Mesenchymal stem cell (in vitro differentiated cells and primary cell): ENCODE measurements around the gene PHB1.

ENCODE experiments used
- DNase-seq: peaks from one replicate; pipeline ENCODE4 v3.0.0-alpha.2; 2013
- H2AFZ ChIP-seq: one replicate; pipeline ENCODE4 v1.6.1; 2013; ENCODE audit warnings: low read depth, mild to moderate bottlenecking, control low read depth, inconsistent platforms, low read length, moderate library complexity
- H2AK5ac ChIP-seq: 2 replicates; pipeline ENCODE4 v1.6.1; 2013; ENCODE audit warnings: low read length, moderate library complexity, mild to moderate bottlenecking, inconsistent platforms; ENCODE audit not compliant: severe bottlenecking
- H2BK120ac ChIP-seq: one replicate; pipeline ENCODE4 v1.6.1; 2013; ENCODE audit warnings: low read depth, mild to moderate bottlenecking, inconsistent platforms, low read length, moderate library complexity
- H2BK12ac ChIP-seq, 2 experiments: one replicate each; pipeline ENCODE4 v1.6.1; 2013; ENCODE audit warnings: inconsistent platforms in 2 of 2, low read length in 2 of 2, mild to moderate bottlenecking in 2 of 2, moderate library complexity in 2 of 2, control low read depth in 1 of 2
- H2BK15ac ChIP-seq: one replicate; pipeline ENCODE4 v1.6.1; 2013; ENCODE audit warnings: mild to moderate bottlenecking, low read depth, inconsistent platforms; ENCODE audit not compliant: poor library complexity, severe bottlenecking
- H2BK5ac ChIP-seq: 2 replicates; pipeline ENCODE4 v1.6.1; 2013; ENCODE audit warnings: low read depth, mild to moderate bottlenecking, low read length, control low read depth, inconsistent platforms; ENCODE audit not compliant: poor library complexity, severe bottlenecking
- H3K14ac ChIP-seq, 2 experiments: one replicate each; pipeline ENCODE4 v1.6.1; 2013; ENCODE audit warnings: inconsistent platforms in 2 of 2, low read length in 2 of 2, control low read depth in 1 of 2, mild to moderate bottlenecking in 1 of 2, moderate library complexity in 1 of 2
- H3K18ac ChIP-seq, 2 experiments: one replicate each; pipeline ENCODE4 v1.6.1; 2013; ENCODE audit warnings: inconsistent platforms in 2 of 2, low read length in 2 of 2, control low read depth in 1 of 2, low read depth in 1 of 2, mild to moderate bottlenecking in 1 of 2
- H3K23ac ChIP-seq, 2 experiments: one replicate each; pipeline ENCODE4 v1.6.1; 2013; ENCODE audit warnings: inconsistent platforms in 2 of 2, low read length in 2 of 2, mild to moderate bottlenecking in 2 of 2, moderate library complexity in 2 of 2, control low read depth in 1 of 2
- H3K27ac ChIP-seq: 2 replicates; pipeline ENCODE4 v1.5.1; 2013; ENCODE audit warnings: mild to moderate bottlenecking, moderate library complexity, low read length, control low read depth, inconsistent platforms; ENCODE audit not compliant: poor library complexity, severe bottlenecking
- H3K27me3 ChIP-seq, 2 experiments: 2 replicates each; pipeline versions ENCODE4 v1.6.1 to v1.7.0; 2013; ENCODE audit warnings: low read length in 2 of 2, mild to moderate bottlenecking in 2 of 2, moderate library complexity in 2 of 2, control low read depth in 1 of 2, inconsistent platforms in 1 of 2; ENCODE audit not compliant: control insufficient read depth in 1 of 2, insufficient read depth in 1 of 2
- H3K36me3 ChIP-seq, 2 experiments: 2 replicates each; pipeline versions ENCODE4 v1.6.1 to v1.7.0; 2013; ENCODE audit warnings: low read length in 2 of 2, control low read depth in 1 of 2, inconsistent platforms in 1 of 2, low read depth in 1 of 2, mild to moderate bottlenecking in 1 of 2; ENCODE audit not compliant: insufficient read depth in 2 of 2, control insufficient read depth in 1 of 2
- H3K4ac ChIP-seq, 2 experiments: one replicate each; pipeline ENCODE4 v1.6.1; 2013; ENCODE audit warnings: inconsistent platforms in 2 of 2, low read length in 2 of 2, mild to moderate bottlenecking in 2 of 2, moderate library complexity in 2 of 2, control low read depth in 1 of 2, low read depth in 1 of 2
- H3K4me1 ChIP-seq: 2 replicates; pipeline ENCODE4 v1.6.1; 2013; ENCODE audit warnings: low read depth, low read length, control low read depth; ENCODE audit not compliant: control insufficient read depth, insufficient read depth
- H3K4me2 ChIP-seq: 2 replicates; pipeline ENCODE4 v1.6.1; 2013; ENCODE audit warnings: low read length, mild to moderate bottlenecking, inconsistent platforms; ENCODE audit not compliant: poor library complexity, severe bottlenecking
- H3K4me3 ChIP-seq, 2 experiments: 2 replicates each; pipeline versions ENCODE4 v1.5.1 to v1.7.0; 2013; ENCODE audit warnings: low read length in 2 of 2, mild to moderate bottlenecking in 2 of 2, control low read depth in 1 of 2, low read depth in 1 of 2; ENCODE audit not compliant: insufficient read depth in 1 of 2
- H3K79me1 ChIP-seq: replicated peaks from 2 replicates; pipeline ENCODE4 v1.6.1; 2013; ENCODE audit warnings: mild to moderate bottlenecking, control low read depth, low read length, inconsistent platforms; ENCODE audit not compliant: poor library complexity, severe bottlenecking
- H3K9ac ChIP-seq: 2 replicates; pipeline ENCODE4 v1.7.0; 2013; ENCODE audit warnings: mild to moderate bottlenecking, low read length, moderate library complexity
- H3K9me3 ChIP-seq: 2 replicates; pipeline ENCODE4 v1.7.0; 2013; ENCODE audit warnings: mild to moderate bottlenecking, low read length; ENCODE audit not compliant: control insufficient read depth
- H4K8ac ChIP-seq: one replicate; pipeline ENCODE4 v1.6.1; 2013; ENCODE audit warnings: inconsistent platforms, mild to moderate bottlenecking, low read length, moderate library complexity
- H4K91ac ChIP-seq: one replicate; pipeline ENCODE4 v1.6.1; 2013; ENCODE audit warnings: mild to moderate bottlenecking, low read length, inconsistent platforms
- WGBS: methylation state at CpG from one replicate; pipeline ENCODE4 v1.1.7; 2013; ENCODE audit warnings: mixed read lengths; 5-methylcytosine and 5-hydroxymethylcytosine counted together

The PHB1 gene

GRCh38 chr17:49401971-49402611 is 12.6 kb downstream of the PHB1 start:
- Histone ChIP-seq H3K9ac (no peak overlapping the region), H3K9me3 (no peaks in the 10 kb centered on the region), H2BK12ac (no peak overlapping the region), H2AK5ac (no peak overlapping the region), H2BK120ac (no peak overlapping the region), H3K27me3 (peaks cover 2 to 5% of the 10 kb centered on the region in 2 experiments), H2AFZ (no peak overlapping the region), H3K36me3 (peaks cover 44 to 46% of the 10 kb centered on the region in 2 experiments), H3K18ac (no peak overlapping the region), H3K14ac (no peak overlapping the region), H3K4me1 (no peaks in the 10 kb centered on the region), H2BK5ac (no peak overlapping the region), H4K8ac (no peak overlapping the region), H3K4ac (no peak overlapping the region), H3K27ac (no peak overlapping the region), H3K79me1 (peaks cover 4% of the 10 kb centered on the region), H3K4me3 (no peak overlapping the region), H2BK15ac (no peak overlapping the region), H3K4me2 (no peak overlapping the region), H3K23ac (no peak overlapping the region), H4K91ac (no peak overlapping the region)
- WGBS: 83% methylated on average over 6 of the region's 6 CpGs
- no peak for DNase-seq

GRCh38 chr17:49399995-49400394 is 14.7 kb downstream of the PHB1 start:
- H3K9ac ChIP-seq: no peak overlapping the region
- no peak overlapping the region for H3K4me2 ChIP-seq
- no peak overlapping the region for H2BK15ac ChIP-seq
- H3K27me3 ChIP-seq: peaks cover 4 to 5% of the 10 kb centered on the region in 2 experiments
- H3K4ac ChIP-seq: no peak overlapping the region
- H3K36me3 ChIP-seq: peaks cover 23 to 32% of the 10 kb centered on the region in 2 experiments
- H3K4me3 ChIP-seq: no peak overlapping the region
- H3K14ac ChIP-seq: no peak overlapping the region
- no peak overlapping the region for H4K91ac ChIP-seq
- H3K27ac ChIP-seq: no peak overlapping the region
- no peak overlapping the region for H4K8ac ChIP-seq
- no peak overlapping the region for H2BK12ac ChIP-seq
- H3K4me1 ChIP-seq: no peaks in the 10 kb centered on the region
- H2AFZ ChIP-seq: no peak overlapping the region
- peaks cover 2% of the 10 kb centered on the region for H3K79me1 ChIP-seq
- no peak overlapping the region for H2BK120ac ChIP-seq
- H3K18ac ChIP-seq: no peak overlapping the region
- no peak overlapping the region for H2AK5ac ChIP-seq
- H2BK5ac ChIP-seq: no peak overlapping the region
- no peaks in the 10 kb centered on the region for H3K9me3 ChIP-seq
- 98% methylated on average over 3 of the region's 3 CpGs for WGBS
- DNase-seq: no peak
- H3K23ac ChIP-seq: no peak overlapping the region

DNA sequence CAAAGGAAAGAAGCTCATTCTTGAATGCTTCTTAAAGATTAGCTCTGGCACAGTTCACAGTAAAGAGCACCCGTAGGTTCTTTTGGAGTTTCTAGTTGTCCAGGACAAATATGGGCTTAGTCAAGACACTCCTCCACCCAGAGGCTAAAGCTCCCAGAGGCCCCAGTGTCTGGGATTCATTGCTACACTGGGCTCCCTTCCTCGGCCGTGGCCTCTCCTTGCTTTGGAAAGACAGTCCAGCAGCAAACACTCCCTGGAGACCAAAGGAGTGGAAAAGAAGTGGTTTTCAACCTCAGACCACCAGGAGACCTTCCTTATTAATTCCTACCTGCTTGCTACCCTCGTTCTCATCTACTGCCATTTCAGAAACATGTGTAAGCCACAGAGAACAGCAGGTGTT is 17.1 kb downstream of the PHB1 start:
- H3K4ac ChIP-seq: no peak overlapping the region
- no peak overlapping the region for H3K23ac ChIP-seq
- H3K9ac ChIP-seq: no peak overlapping the region
- H3K27ac ChIP-seq: no peak overlapping the region
- H2AFZ ChIP-seq: no peak overlapping the region
- no peak overlapping the region for H2BK120ac ChIP-seq
- peaks cover 4 to 5% of the 10 kb centered on the region in 2 experiments for H3K27me3 ChIP-seq
- H3K4me1 ChIP-seq: peaks cover 2% of the 10 kb centered on the region
- no peak overlapping the region for H3K4me2 ChIP-seq
- no peak overlapping the region for H4K91ac ChIP-seq
- no peak overlapping the region for H3K14ac ChIP-seq
- H3K79me1 ChIP-seq: no peaks in the 10 kb centered on the region
- H2BK5ac ChIP-seq: no peak overlapping the region
- no peak overlapping the region for H2BK15ac ChIP-seq
- H4K8ac ChIP-seq: no peak overlapping the region
- H2BK12ac ChIP-seq: no peak overlapping the region
- whole genome bisulfite sequencing: 75% methylated on average over 4 of the region's 4 CpGs
- DNase-seq: no peak
- no peaks in the 10 kb centered on the region for H3K9me3 ChIP-seq
- H3K4me3 ChIP-seq: no peak overlapping the region
- H3K18ac ChIP-seq: no peak overlapping the region
- peaks cover 1 to 8% of the 10 kb centered on the region in 2 experiments for H3K36me3 ChIP-seq
- no peak overlapping the region for H2AK5ac ChIP-seq

- H2BK5ac ChIP-seq: no peak overlapping the region
- no peak overlapping the region for H4K8ac ChIP-seq
- no peak overlapping the region for H3K27ac ChIP-seq
- no peak overlapping the region for H3K4me3 ChIP-seq
- H2BK12ac ChIP-seq: no peak overlapping the region
- peaks cover 4 to 5% of the 10 kb centered on the region in 2 experiments for H3K27me3 ChIP-seq
- no peaks in the 10 kb centered on the region for H3K79me1 ChIP-seq
- H3K9ac ChIP-seq: no peak overlapping the region
- H4K91ac ChIP-seq: no peak overlapping the region
- H2AK5ac ChIP-seq: no peak overlapping the region
- H3K18ac ChIP-seq: no peak overlapping the region
- no peaks in the 10 kb centered on the region for H3K36me3 ChIP-seq
- H3K4ac ChIP-seq: no peak overlapping the region
- no peak overlapping the region for H2BK15ac ChIP-seq
- 81% methylated on average over 6 of the region's 8 CpGs for whole genome bisulfite sequencing
- no peak overlapping the region for H3K14ac ChIP-seq
- H3K9me3 ChIP-seq: no peaks in the 10 kb centered on the region
- no peak overlapping the region for H3K23ac ChIP-seq
- no peak for DNase-seq
- H3K4me2 ChIP-seq: no peak overlapping the region
- H3K4me1 ChIP-seq: peaks cover 11% of the 10 kb centered on the region
- no peak overlapping the region for H2AFZ ChIP-seq
- H2BK120ac ChIP-seq: no peak overlapping the region
Measured at GRCh38 chr17:49393491-49394255, 21.0 kb downstream of the PHB1 start.
